Keratinocyte (primary cell): ENCODE results near the gene RIPPLY1.

ENCODE experiments used
- EZH2 ChIP-seq: IDR thresholded peaks from one replicate; pipeline ENCODE4 v1.6.1; 2012; ENCODE audit warnings: inconsistent platforms, mild to moderate bottlenecking, low read length, moderate library complexity
- TF ChIP-seq, protein P1 (sequence below), 3 experiments: IDR thresholded peaks in 1 of 3; conservative IDR thresholded peaks in 1 of 3; optimal IDR thresholded peaks in 1 of 3; 2 replicates in 2 of 3; 3 replicates in 1 of 3; pipeline versions ENCODE3 to v1.5.1; 2011; ENCODE audit warnings: low read length in 3 of 3, mild to moderate bottlenecking in 3 of 3, moderate library complexity in 2 of 3, control low read depth in 1 of 3, inconsistent platforms in 1 of 3; ENCODE audit not compliant: insufficient read depth in 2 of 3; ENCODE audit errors: extremely low read depth in 1 of 3

GRCh38 chrX:106902684-106903083 lies 457 bp downstream of the RIPPLY1 start:
- TF ChIP-seq, protein P1, sequence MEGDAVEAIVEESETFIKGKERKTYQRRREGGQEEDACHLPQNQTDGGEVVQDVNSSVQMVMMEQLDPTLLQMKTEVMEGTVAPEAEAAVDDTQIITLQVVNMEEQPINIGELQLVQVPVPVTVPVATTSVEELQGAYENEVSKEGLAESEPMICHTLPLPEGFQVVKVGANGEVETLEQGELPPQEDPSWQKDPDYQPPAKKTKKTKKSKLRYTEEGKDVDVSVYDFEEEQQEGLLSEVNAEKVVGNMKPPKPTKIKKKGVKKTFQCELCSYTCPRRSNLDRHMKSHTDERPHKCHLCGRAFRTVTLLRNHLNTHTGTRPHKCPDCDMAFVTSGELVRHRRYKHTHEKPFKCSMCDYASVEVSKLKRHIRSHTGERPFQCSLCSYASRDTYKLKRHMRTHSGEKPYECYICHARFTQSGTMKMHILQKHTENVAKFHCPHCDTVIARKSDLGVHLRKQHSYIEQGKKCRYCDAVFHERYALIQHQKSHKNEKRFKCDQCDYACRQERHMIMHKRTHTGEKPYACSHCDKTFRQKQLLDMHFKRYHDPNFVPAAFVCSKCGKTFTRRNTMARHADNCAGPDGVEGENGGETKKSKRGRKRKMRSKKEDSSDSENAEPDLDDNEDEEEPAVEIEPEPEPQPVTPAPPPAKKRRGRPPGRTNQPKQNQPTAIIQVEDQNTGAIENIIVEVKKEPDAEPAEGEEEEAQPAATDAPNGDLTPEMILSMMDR (optimal IDR thresholded peaks at IDR 0.05 in 1 of 3, IDR thresholded peaks at IDR 0.05 in 1 of 3, conservative IDR thresholded peaks at IDR 0.05 in 1 of 3; ENCODE audit: extremely low read depth in 1 of 3, insufficient read depth in 2 of 3, low read length in 3 of 3), result no peak
- no peak for TF ChIP-seq EZH2
